Measurements from ENCODE around the gene PLCB2. TPM values are rescaled to one million over a fixed set of nuclear protein-coding genes. Genes with fewer than 3 reads are reported as not detected.
A peak's percentile ranks its signal among the peaks of the same experiment; 100 is the strongest.

The PLCB2 gene
- total and polyA plus RNA-seq, 5 donors, result 11.5 to 28.9 (median 19.5) TPM

DNA sequence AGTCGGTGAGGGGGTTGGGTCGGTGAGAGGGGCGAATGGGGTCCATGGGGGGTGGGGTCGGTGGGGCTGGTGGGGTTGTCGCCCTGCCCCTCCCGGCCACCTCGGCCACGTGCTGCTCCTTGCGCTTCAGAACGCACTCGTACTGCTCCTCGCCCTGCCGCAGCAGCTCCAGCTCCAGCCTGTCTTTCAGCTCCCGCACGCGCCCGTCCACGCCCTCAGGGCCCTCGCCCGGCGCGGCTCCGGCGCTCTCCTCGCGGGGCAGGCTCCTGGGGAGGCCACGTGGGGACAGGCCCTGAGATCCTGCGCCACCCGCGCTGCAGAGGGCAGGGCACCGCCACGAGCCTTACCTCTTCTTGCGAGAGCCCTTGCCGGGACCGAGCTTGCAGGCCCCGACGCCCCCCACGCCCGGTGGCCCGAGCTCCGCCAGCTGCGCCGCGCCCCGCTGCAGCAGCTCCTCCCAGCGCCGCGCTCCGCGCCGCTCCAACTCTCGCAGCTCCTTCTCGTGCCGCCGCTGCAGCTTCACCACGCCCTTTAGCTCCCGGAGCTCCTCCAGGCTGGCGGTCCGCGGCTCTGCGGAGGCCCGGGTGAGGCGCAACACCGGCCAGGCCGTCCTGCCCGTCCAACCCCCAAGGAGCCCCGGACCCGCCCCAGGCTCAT lies 16.7 kb downstream of the PLCB2 start:
- WGBS, result 13% methylated on average over 68 of the region's 68 CpGs
- Histone ChIP-seq H3K27ac (ENCODE audit: low read length) (no peak overlapping the region), H3K4me3 (ENCODE audit: low read length) (no peak overlapping the region), H3K27me3 (ENCODE audit: control insufficient read depth, insufficient read depth) (no peaks in the 10 kb centered on the region), H3K9me3 (ENCODE audit: control insufficient read depth, low read length) (no peaks in the 10 kb centered on the region), H3K4me1 (ENCODE audit: control insufficient read depth, insufficient read depth, low read length) (peaks cover 8% of the 10 kb centered on the region)
- DNase-seq (peak; percentile 66 to 84 (median 81)), ATAC-seq (peak; percentile 54 to 71)
- intact Hi-C loops (cut with DNase I), result no loop called here

DNA sequence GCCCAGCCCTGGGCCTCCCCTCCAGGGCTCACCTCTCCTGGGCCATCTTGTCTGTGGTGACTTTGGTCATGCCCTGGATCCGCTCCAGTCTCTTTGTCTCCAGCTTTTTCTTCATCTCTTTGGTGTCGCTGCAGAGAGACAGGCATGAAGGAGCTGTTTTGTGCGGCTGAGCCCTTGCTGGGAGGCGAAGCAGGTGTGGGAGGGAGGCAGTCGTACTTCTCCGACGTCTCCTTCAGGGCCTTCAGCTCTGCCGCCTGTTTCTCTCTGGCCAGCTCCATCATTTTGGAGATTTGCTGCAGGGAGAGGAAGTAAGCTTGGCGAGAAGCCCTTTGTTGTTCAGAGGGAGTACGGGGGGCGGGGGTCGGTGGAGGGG lies 17.2 kb downstream of the PLCB2 start:
- Histone ChIP-seq H3K4me1 (ENCODE audit: control insufficient read depth, insufficient read depth, low read length) (peaks cover 8% of the 10 kb centered on the region), H3K9me3 (ENCODE audit: control insufficient read depth, low read length) (no peaks in the 10 kb centered on the region), H3K27ac (ENCODE audit: low read length) (no peak overlapping the region), H3K27me3 (ENCODE audit: control insufficient read depth, insufficient read depth) (no peaks in the 10 kb centered on the region), H3K4me3 (ENCODE audit: low read length) (no peak overlapping the region)
- 38% methylated on average over 12 of the region's 12 CpGs for WGBS
- ATAC-seq (no peak), DNase-seq (peak in 1 of 3 donors; percentile 13)
- intact Hi-C loops (cut with DNase I), result no loop called here

DNA sequence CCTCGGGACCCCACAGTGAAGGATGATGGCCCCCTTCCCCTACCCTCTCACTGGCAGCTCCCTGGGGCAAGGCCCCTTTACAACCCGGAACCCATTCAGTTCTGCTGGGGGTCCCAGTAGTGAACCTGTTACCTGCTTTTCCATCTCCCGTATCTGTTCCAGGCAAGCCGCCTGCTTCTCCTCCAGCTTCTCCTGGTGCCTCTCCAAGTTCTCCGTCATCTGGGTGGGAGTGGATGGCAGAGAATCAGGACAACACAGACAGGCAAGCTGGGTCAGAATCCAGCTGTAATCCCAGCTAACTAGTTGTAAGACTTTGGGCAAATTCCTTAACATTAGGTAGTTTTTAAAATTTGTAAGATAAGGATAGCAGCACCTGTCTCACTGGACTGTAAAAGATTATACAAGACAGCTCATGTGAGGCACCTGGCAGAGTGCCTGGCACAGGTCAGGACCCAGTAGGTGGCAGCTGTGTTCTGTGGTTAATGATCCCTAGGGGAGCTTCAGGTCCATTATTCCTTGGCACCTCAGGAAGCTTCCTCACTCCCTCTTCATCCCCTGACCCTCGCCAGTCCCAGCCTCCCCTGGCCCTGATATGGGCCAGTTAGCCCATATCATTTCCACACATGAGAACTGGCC lies 18.5 kb downstream of the PLCB2 start:
- intact Hi-C loops (cut with DNase I), result loop anchor here in 1 of 4 donors (10.0 kb wide), 1 partner anchor 126 kb away; no protein-coding TSS in a partner anchor
- Histone ChIP-seq H3K27me3 (ENCODE audit: control insufficient read depth, insufficient read depth) (no peaks in the 10 kb centered on the region), H3K9me3 (ENCODE audit: control insufficient read depth, low read length) (no peaks in the 10 kb centered on the region), H3K4me3 (ENCODE audit: low read length) (no peak overlapping the region), H3K27ac (ENCODE audit: low read length) (no peak overlapping the region), H3K4me1 (ENCODE audit: control insufficient read depth, insufficient read depth, low read length) (peaks cover 4% of the 10 kb centered on the region)
- WGBS, result 65% methylated on average over 6 of the region's 6 CpGs
- ATAC-seq (no peak), DNase-seq (peak in 2 of 3 donors; percentile 53 to 68)

DNA sequence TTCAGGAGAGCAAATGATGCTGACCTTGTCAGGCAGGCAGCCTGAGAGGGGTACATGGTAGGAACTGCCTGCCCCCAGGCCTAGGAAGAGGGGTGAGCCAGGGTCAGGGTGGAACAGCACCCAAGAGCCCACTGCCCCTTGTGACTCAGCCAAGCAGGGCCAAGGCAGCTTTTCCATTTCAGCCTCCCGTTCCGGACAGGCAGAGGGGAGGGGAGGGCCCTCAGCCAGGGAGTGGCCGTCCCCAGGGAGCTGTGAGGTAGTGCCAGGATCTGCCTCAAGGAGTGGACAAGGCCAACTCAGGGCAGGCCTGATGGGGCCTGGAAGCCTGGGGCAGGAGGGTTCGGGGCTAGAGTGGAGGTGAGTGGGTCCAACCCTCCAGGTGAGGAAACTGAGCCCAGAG lies 19.8 kb downstream of the PLCB2 start:
- WGBS, result 57% methylated on average over 4 of the region's 4 CpGs

DNA sequence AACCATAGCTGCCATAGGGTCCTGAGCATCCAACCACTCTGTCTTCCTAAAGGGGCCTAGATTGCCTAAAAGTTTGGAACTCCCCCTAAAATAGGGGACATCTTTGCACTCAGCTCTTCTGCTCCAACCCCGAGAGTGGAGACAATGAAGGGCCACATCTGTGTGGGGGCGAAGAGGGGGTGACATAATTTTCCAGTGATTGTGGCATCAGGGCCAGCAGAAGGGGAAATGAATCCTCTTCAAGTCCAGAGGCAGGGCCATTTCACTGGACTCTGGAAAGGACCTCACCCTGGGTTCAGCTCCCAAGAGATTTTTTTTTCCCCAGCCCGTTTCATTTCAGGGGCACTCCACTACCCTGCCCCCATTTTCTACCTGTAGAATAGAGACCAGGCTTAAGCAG lies 20.2 kb downstream of the PLCB2 start:
- Histone ChIP-seq H3K4me3 (ENCODE audit: low read length) (no peak overlapping the region), H3K4me1 (ENCODE audit: control insufficient read depth, insufficient read depth, low read length) (peaks cover 4% of the 10 kb centered on the region), H3K27ac (ENCODE audit: low read length) (no peak overlapping the region), H3K9me3 (ENCODE audit: control insufficient read depth, low read length) (no peaks in the 10 kb centered on the region), H3K27me3 (ENCODE audit: control insufficient read depth, insufficient read depth) (no peaks in the 10 kb centered on the region)
- ATAC-seq (no peak), DNase-seq (peak in 1 of 3 donors; percentile 7)
- 85% methylated on average over 3 of the region's 3 CpGs for WGBS
- intact Hi-C loops (cut with DNase I), result loop anchor here in 1 of 4 donors (10.0 kb wide), 1 partner anchor 127 kb away; no protein-coding TSS in a partner anchor

More for the DNA sequence above, 19.8 kb downstream of the PLCB2 start:
- intact Hi-C loops (cut with DNase I), result loop anchor here in 1 of 4 donors (10.0 kb wide), 1 partner anchor 127 kb away; no protein-coding TSS in a partner anchor
- Histone ChIP-seq H3K27me3 (ENCODE audit: control insufficient read depth, insufficient read depth) (no peaks in the 10 kb centered on the region), H3K27ac (ENCODE audit: low read length) (no peak overlapping the region), H3K4me1 (ENCODE audit: control insufficient read depth, insufficient read depth, low read length) (peaks cover 4% of the 10 kb centered on the region), H3K4me3 (ENCODE audit: low read length) (no peak overlapping the region), H3K9me3 (ENCODE audit: control insufficient read depth, low read length) (no peaks in the 10 kb centered on the region)
- ATAC-seq, result no peak
- DNase-seq, result peak in 2 of 3 donors; percentile 53 to 66

DNA sequence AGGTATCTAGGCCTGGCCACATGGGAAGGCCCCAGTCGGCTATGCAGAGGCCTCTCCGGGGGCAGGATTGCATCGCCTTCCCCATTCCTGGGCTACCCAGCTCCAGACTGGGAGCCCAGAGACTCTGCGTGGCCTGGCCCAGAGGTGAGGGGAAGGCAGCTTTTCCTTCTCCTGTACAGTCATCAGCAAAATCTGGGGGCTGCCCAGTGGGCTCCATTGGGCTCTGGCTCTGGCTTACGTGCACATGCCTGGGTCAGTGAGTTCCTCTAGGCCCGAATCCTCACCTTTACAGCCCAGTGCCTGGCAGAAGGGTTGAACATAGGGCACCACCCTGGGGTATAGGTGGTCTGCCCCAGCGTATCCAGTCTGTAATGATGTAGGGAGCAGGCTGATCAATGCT lies 20.9 kb downstream of the PLCB2 start:
- Histone ChIP-seq H3K27me3 (ENCODE audit: control insufficient read depth, insufficient read depth) (no peaks in the 10 kb centered on the region), H3K9me3 (ENCODE audit: control insufficient read depth, low read length) (no peaks in the 10 kb centered on the region), H3K27ac (ENCODE audit: low read length) (no peak overlapping the region), H3K4me3 (ENCODE audit: low read length) (no peak overlapping the region), H3K4me1 (ENCODE audit: control insufficient read depth, insufficient read depth, low read length) (peaks cover 2% of the 10 kb centered on the region)
- WGBS, result 79% methylated on average over 7 of the region's 7 CpGs
- DNase-seq (peak in 1 of 3 donors; percentile 33), ATAC-seq (no peak)
- intact Hi-C loops (cut with DNase I), result loop anchor here in 1 of 4 donors (10.0 kb wide), 1 partner anchor 128 kb away; no protein-coding TSS in a partner anchor

DNA sequence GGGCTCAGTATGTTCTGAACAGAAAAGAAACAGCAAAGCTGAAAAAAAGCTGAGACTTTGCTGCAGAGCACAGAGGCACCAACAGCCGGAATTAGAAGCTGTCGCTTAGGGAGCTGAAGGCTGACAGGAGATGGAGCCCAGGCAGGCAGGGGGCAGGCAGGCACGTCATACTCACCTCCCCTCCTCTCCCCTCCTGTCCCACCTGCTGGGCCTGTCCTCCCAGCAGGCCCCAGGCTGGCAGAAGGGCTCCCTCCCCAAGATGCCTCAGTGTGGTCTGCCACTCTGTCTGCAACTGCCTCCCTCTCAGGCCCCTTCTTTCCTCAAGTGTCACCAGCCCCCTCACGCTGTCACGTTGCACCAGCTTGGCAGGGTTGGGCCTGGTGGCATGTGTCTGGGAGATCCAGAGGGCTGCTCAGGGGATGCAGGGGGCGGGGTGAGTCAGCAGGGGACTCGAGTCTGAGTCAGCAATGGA lies 21.6 kb downstream of the PLCB2 start:
- peak; percentile 4 to 14 for ATAC-seq
- Histone ChIP-seq H3K27ac (ENCODE audit: low read length) (peak overlapping the region; percentile 68), H3K4me3 (ENCODE audit: low read length) (no peak overlapping the region), H3K9me3 (ENCODE audit: control insufficient read depth, low read length) (no peaks in the 10 kb centered on the region), H3K27me3 (ENCODE audit: control insufficient read depth, insufficient read depth) (no peaks in the 10 kb centered on the region), H3K4me1 (ENCODE audit: control insufficient read depth, insufficient read depth, low read length) (peaks cover 2% of the 10 kb centered on the region)
- WGBS, result 67% methylated on average over 7 of the region's 7 CpGs
- DNase-seq, result peak in 2 of 3 donors; percentile 56 to 74
- intact Hi-C loops (cut with DNase I), result loop anchor here in 1 of 4 donors (10.0 kb wide), 1 partner anchor 129 kb away; no protein-coding TSS in a partner anchor

DNA sequence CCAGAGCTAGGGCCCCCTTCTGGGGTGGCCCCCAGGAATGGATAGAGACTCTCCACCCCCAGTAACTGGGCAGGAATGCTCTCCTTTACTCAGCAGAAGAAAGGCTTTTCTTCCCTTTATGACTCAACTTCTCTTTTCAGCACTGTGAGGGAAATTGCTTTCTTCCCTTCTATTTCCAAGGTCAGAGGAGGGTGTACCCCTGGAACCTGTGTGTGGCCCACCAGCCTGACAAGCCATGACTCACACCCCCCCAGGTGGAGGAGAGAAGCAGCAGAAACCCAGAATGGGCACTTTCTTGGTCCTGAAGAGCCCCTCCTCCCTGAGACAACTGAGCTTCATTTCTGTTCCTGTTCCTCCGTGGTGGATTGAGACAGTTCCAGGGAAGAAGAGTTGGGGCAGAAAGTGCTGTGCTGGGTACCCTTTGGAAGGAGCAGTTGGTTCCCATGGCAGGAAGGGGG lies 22.2 kb downstream of the PLCB2 start:
- 10% methylated on average over 1 of the region's 1 CpG for WGBS
- H3K27me3 ChIP-seq (ENCODE audit: control insufficient read depth, insufficient read depth), result no peaks in the 10 kb centered on the region
- no peak overlapping the region for H3K4me3 ChIP-seq (ENCODE audit: low read length)
- H3K27ac ChIP-seq (ENCODE audit: low read length), result peak overlapping the region; percentile 68
- intact Hi-C loops (cut with DNase I), result loop anchor here in 1 of 4 donors (10.0 kb wide), 1 partner anchor 129 kb away; no protein-coding TSS in a partner anchor
- DNase-seq, result peak in 1 of 3 donors; percentile 29
- no peak for ATAC-seq
- H3K9me3 ChIP-seq (ENCODE audit: control insufficient read depth, low read length), result no peaks in the 10 kb centered on the region
- H3K4me1 ChIP-seq (ENCODE audit: control insufficient read depth, insufficient read depth, low read length), result no peaks in the 10 kb centered on the region

DNA sequence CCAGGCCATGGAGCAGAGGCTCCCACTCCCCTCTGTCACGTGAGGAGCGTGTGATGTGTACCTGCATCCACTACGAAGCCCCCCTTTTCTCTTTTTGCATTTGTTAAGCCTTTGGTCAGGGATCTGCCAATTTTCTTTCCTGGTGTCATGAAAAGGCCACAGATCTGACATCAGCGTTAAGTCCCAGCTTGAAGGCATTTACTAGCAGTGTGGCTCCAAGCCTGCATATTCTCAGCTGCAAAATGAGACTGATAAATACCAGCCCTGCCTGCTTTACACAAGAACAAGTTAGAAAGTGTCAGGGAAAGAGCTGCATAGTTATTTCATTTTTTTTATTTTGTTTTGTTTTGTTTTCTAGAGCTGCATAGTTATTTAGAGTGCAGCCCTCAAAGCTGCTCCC lies 22.6 kb downstream of the PLCB2 start:
- ATAC-seq, result no peak
- Histone ChIP-seq H3K9me3 (ENCODE audit: control insufficient read depth, low read length) (no peaks in the 10 kb centered on the region), H3K4me3 (ENCODE audit: low read length) (no peak overlapping the region), H3K27ac (ENCODE audit: low read length) (peak overlapping the region; percentile 68), H3K27me3 (ENCODE audit: control insufficient read depth, insufficient read depth) (no peaks in the 10 kb centered on the region), H3K4me1 (ENCODE audit: control insufficient read depth, insufficient read depth, low read length) (no peaks in the 10 kb centered on the region)
- intact Hi-C loops (cut with DNase I), result loop anchor here in 1 of 4 donors (10.0 kb wide), 1 partner anchor 130 kb away; no protein-coding TSS in a partner anchor
- 39% methylated on average over 4 of the region's 4 CpGs for WGBS
- peak in 1 of 3 donors; percentile 41 for DNase-seq

DNA sequence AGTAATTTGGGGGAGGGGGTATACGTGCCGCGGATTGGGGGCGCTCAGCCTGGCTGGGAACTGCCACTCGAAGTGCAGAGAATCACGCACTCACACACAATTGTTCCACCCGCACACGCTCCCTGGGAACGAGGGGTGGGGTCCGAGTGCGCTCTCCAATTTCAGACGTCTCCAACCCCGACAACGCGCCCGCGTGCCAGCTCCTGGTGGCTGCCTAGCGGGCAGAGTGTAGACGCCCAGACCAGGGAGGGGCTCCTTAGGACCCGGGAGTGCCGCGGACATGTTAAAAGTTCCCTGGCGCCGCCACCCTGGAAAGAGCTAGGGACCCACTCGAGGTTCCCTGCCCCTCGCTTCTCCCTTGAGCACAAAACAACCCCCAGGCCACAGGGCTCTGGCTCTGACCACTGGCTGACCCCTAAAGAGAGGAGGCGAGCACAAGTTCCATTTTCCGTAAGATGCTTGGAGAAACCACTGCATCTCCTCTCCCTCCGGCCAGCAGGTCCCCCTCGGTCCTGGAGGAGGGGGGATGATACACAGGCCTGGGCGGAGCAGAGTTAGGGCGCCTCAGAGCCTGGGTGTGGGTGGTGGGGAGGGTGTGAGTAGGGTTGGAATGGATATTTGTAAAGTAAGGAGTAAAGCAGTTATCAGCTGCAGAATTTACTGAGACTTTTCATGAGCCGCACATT lies 24.0 kb downstream of the PLCB2 start:
- Histone ChIP-seq H3K27ac (ENCODE audit: low read length) (no peak overlapping the region), H3K9me3 (ENCODE audit: control insufficient read depth, low read length) (no peaks in the 10 kb centered on the region), H3K27me3 (ENCODE audit: control insufficient read depth, insufficient read depth) (no peaks in the 10 kb centered on the region), H3K4me3 (ENCODE audit: low read length) (no peak overlapping the region), H3K4me1 (ENCODE audit: control insufficient read depth, insufficient read depth, low read length) (no peaks in the 10 kb centered on the region)
- intact Hi-C loops (cut with DNase I), result loop anchor here in 1 of 4 donors (10.0 kb wide), 1 partner anchor 131 kb away; no protein-coding TSS in a partner anchor
- WGBS, result 43% methylated on average over 33 of the region's 33 CpGs
- ATAC-seq, result no peak
- peak in 2 of 3 donors; percentile 52 to 56 for DNase-seq
